ES-I3 (cell line): ENCODE results near the gene GALNT1.

ENCODE experiments used
- H3K36me3 ChIP-seq: 2 replicates; pipeline ENCODE4 v1.6.1; 2013; ENCODE audit warnings: mild to moderate bottlenecking, low read length, control low read depth, moderate library complexity; ENCODE audit not compliant: insufficient read depth
- H3K4me1 ChIP-seq: 2 replicates; pipeline ENCODE4 v1.6.1; 2013; ENCODE audit warnings: mild to moderate bottlenecking, control low read depth, low read length; ENCODE audit not compliant: insufficient read depth
- H3K9ac ChIP-seq: 2 replicates; pipeline ENCODE4 v1.6.1; 2013; ENCODE audit warnings: low read depth, mild to moderate bottlenecking, low read length, moderate library complexity
- H3K9me3 ChIP-seq: 2 replicates; pipeline ENCODE4 v1.6.1; 2013; ENCODE audit warnings: mild to moderate bottlenecking, low read length, moderate library complexity; ENCODE audit not compliant: control insufficient read depth, insufficient read depth

The GALNT1 gene

GRCh38 chr18:35592298-35592697 lies 10.8 kb downstream of the GALNT1 start:
- H3K4me1 ChIP-seq, result no peaks in the 10 kb centered on the region
- H3K9me3 ChIP-seq, result peaks cover 3% of the 10 kb centered on the region; the same call in 1 of the 2 replicates
- no peak overlapping the region for H3K9ac ChIP-seq
- no peaks in the 10 kb centered on the region for H3K36me3 ChIP-seq

- Histone ChIP-seq H3K36me3 (no peaks in the 10 kb centered on the region), H3K9me3 (no peaks in the 10 kb centered on the region), H3K4me1 (no peaks in the 10 kb centered on the region), H3K9ac (no peak overlapping the region)
Measured at GRCh38 chr18:35593859-35594258, 12.3 kb downstream of the GALNT1 start.

- no peaks in the 10 kb centered on the region for H3K4me1 ChIP-seq
- H3K9me3 ChIP-seq, result peaks cover 12% of the 10 kb centered on the region
- no peaks in the 10 kb centered on the region for H3K36me3 ChIP-seq
- H3K9ac ChIP-seq, result no peak overlapping the region
Measured at GRCh38 chr18:35597758-35598157, 16.2 kb downstream of the GALNT1 start.

GRCh38 chr18:35602193-35602820 lies 20.8 kb downstream of the GALNT1 start:
- no peak overlapping the region for H3K9ac ChIP-seq
- H3K9me3 ChIP-seq, result peaks cover 17% of the 10 kb centered on the region
- H3K36me3 ChIP-seq, result no peaks in the 10 kb centered on the region
- H3K4me1 ChIP-seq, result peaks cover 5% of the 10 kb centered on the region; the same call in 1 of the 2 replicates

- no peaks in the 10 kb centered on the region for H3K36me3 ChIP-seq
Measured at GRCh38 chr18:35603008-35603407, 21.5 kb downstream of the GALNT1 start.

GRCh38 chr18:35603528-35603927 lies 22.0 kb downstream of the GALNT1 start:
- H3K9me3 ChIP-seq, result peaks cover 17% of the 10 kb centered on the region
- H3K36me3 ChIP-seq, result no peaks in the 10 kb centered on the region
- no peak overlapping the region for H3K9ac ChIP-seq
- H3K4me1 ChIP-seq, result peaks cover 5% of the 10 kb centered on the region; the same call in 1 of the 2 replicates

More at GRCh38 chr18:35603008-35603407, 21.5 kb downstream of the GALNT1 start:
- Histone ChIP-seq H3K4me1 (peaks cover 5% of the 10 kb centered on the region; the same call in 1 of the 2 replicates), H3K9ac (no peak overlapping the region), H3K9me3 (peaks cover 17% of the 10 kb centered on the region)

- no peak overlapping the region for H3K9ac ChIP-seq
- peaks cover 5% of the 10 kb centered on the region; the same call in 1 of the 2 replicates for H3K4me1 ChIP-seq
- peaks cover 17% of the 10 kb centered on the region for H3K9me3 ChIP-seq
- H3K36me3 ChIP-seq, result no peaks in the 10 kb centered on the region
Measured at GRCh38 chr18:35604369-35604768, 22.8 kb downstream of the GALNT1 start.

GRCh38 chr18:35605686-35606417 lies 24.3 kb downstream of the GALNT1 start:
- no peak overlapping the region for H3K9ac ChIP-seq
- peaks cover 17% of the 10 kb centered on the region for H3K9me3 ChIP-seq
- peaks cover 11% of the 10 kb centered on the region for H3K4me1 ChIP-seq
- no peaks in the 10 kb centered on the region for H3K36me3 ChIP-seq

- no peaks in the 10 kb centered on the region for H3K9me3 ChIP-seq
Measured at GRCh38 chr18:35609236-35609635, 27.7 kb downstream of the GALNT1 start.

GRCh38 chr18:35610089-35610488 lies 28.5 kb downstream of the GALNT1 start:
- Histone ChIP-seq H3K36me3 (no peaks in the 10 kb centered on the region), H3K9ac (no peak overlapping the region), H3K4me1 (peaks cover 11% of the 10 kb centered on the region), H3K9me3 (no peaks in the 10 kb centered on the region)

More at GRCh38 chr18:35609236-35609635, 27.7 kb downstream of the GALNT1 start:
- no peaks in the 10 kb centered on the region for H3K36me3 ChIP-seq
- H3K9ac ChIP-seq, result no peak overlapping the region
- peaks cover 11% of the 10 kb centered on the region for H3K4me1 ChIP-seq

GRCh38 chr18:35610724-35611123 lies 29.2 kb downstream of the GALNT1 start:
- H3K9me3 ChIP-seq, result no peaks in the 10 kb centered on the region
- no peaks in the 10 kb centered on the region for H3K36me3 ChIP-seq
- no peak overlapping the region for H3K9ac ChIP-seq
- H3K4me1 ChIP-seq, result peaks cover 11% of the 10 kb centered on the region

- Histone ChIP-seq H3K9ac (no peak overlapping the region), H3K36me3 (no peaks in the 10 kb centered on the region), H3K4me1 (peaks cover 17% of the 10 kb centered on the region), H3K9me3 (no peaks in the 10 kb centered on the region)
Measured at GRCh38 chr18:35611518-35611917, 30.0 kb downstream of the GALNT1 start.

GRCh38 chr18:35616074-35616473 lies 34.5 kb downstream of the GALNT1 start:
- Histone ChIP-seq H3K36me3 (no peaks in the 10 kb centered on the region), H3K9me3 (no peaks in the 10 kb centered on the region), H3K9ac (no peak overlapping the region), H3K4me1 (peaks cover 38% of the 10 kb centered on the region)

- Histone ChIP-seq H3K36me3 (no peaks in the 10 kb centered on the region), H3K9me3 (no peaks in the 10 kb centered on the region), H3K4me1 (peaks cover 38% of the 10 kb centered on the region), H3K9ac (no peak overlapping the region)
Measured at GRCh38 chr18:35616664-35617423, 35.3 kb downstream of the GALNT1 start.
